ENCODE measurements around the gene METAP2. TPM values are rescaled to one million over a fixed set of nuclear protein-coding genes. Genes with fewer than 3 reads are reported as not detected.

METAP2 gene
- total and polyA plus RNA-seq, 2 experiments from 2014 or later, result 111 to 159 TPM

GRCh38 chr12:95551305-95551704 lies 77.4 kb downstream of the METAP2 start, which contains the start of gene USP44 (continued):
- TF ChIP-seq ZNF462 (CRISPR knock-in tag; IDR thresholded peaks at IDR 0.05), result peak; percentile 83
- peak; percentile 62 for TF ChIP-seq POLR2AphosphoS5 (IDR thresholded peaks at IDR 0.05; ENCODE audit: low read depth)

- peak overlapping the region; percentile 100 for H3K4me3 Mint-ChIP-seq
- Histone ChIP-seq H3K4me3 (peak overlapping the region; percentile 84), H3K27me3 (ENCODE audit: insufficient read depth) (no peaks in the 10 kb centered on the region), H3K9me2 (ENCODE audit: insufficient read depth) (no peaks in the 10 kb centered on the region), H3F3A (replicated peaks; ENCODE audit: low read depth) (peaks cover 6% of the 10 kb centered on the region; the same call in 1 of the 2 replicates), H3K27ac (ENCODE audit: low read depth) (peak overlapping the region; percentile 96), H3K4me2 (peak overlapping the region; percentile 79), H2AFZ (no peak overlapping the region), H3K36me3 (ENCODE audit: insufficient read depth) (no peaks in the 10 kb centered on the region), H3K4me1 (ENCODE audit: insufficient read depth) (peaks cover 35% of the 10 kb centered on the region), H3K79me2 (replicated peaks; ENCODE audit: insufficient read depth) (peaks cover 87% of the 10 kb centered on the region), H4K20me1 (replicated peaks; ENCODE audit: insufficient read depth) (no peaks in the 10 kb centered on the region)
- H3K4me1 Mint-ChIP-seq, result peaks cover 40% of the 10 kb centered on the region
- DNase-seq (ENCODE audit: low spot score), result no peak
- peaks cover 11% of the 10 kb centered on the region; the same call in 2 of the 3 replicates for H3K9me3 Mint-ChIP-seq
- H3K27ac Mint-ChIP-seq, result peak overlapping the region; percentile 98
- H3K27me3 Mint-ChIP-seq (ENCODE audit: insufficient read depth, low read depth, poor library complexity), result peaks cover 26% of the 10 kb centered on the region
- no peak for ATAC-seq
- peaks cover 42% of the 10 kb centered on the region for H3K36me3 Mint-ChIP-seq (ENCODE audit: low read depth)
- TF ChIP-seq NANOG (IDR thresholded peaks at IDR 0.05; ENCODE audit: borderline replicate concordance) (no peak), CREB1 (CRISPR knock-in tag; IDR thresholded peaks at IDR 0.05; ENCODE audit: low read depth) (no peak), ZNF114 (CRISPR knock-in tag; IDR thresholded peaks at IDR 0.05) (no peak), POLR2AphosphoS5 (IDR thresholded peaks at IDR 0.05; ENCODE audit: low read depth) (no peak), REST (IDR thresholded peaks at IDR 0.05; ENCODE audit: unreplicated experiment) (no peak), EZH2phosphoT487 (IDR thresholded peaks at IDR 0.05; ENCODE audit: unreplicated experiment) (no peak)
Measured at GRCh38 chr12:95551913-95552516, 78.1 kb downstream of the METAP2 start.

Measured in GM23338 (cell line).